ENCODE measurements around the gene IFT88. TPM values are rescaled to one million over a fixed set of nuclear protein-coding genes. Genes with fewer than 3 reads are reported as not detected.
A peak's percentile ranks its signal among the peaks of the same experiment; 100 is the strongest.

The IFT88 gene
- total and polyA plus RNA-seq, 9 of the 15 experiments (the other 6 are each of a cell fraction or from before 2014, with no cell fraction given): 8.3 to 13.5 (median 10.0) TPM

GRCh38 chr13:20525601-20526544, 41.1 kb upstream of the IFT88 start, which contains the start of gene CRYL1 (continued):
- TF ChIP-seq MGA (IDR thresholded peaks at IDR 0.05): peak; percentile 52
- TF ChIP-seq THRB (CRISPR knock-in tag; conservative IDR thresholded peaks at IDR 0.05): no peak
- no peak for TF ChIP-seq FOXA1 (IDR thresholded peaks at IDR 0.05; ENCODE audit: borderline replicate concordance)
- TF ChIP-seq ATF2 (CRISPR knock-in tag; IDR thresholded peaks at IDR 0.05): no peak

Measured in K562 (cell line).